HG03064 (cell line): ENCODE measurements around the gene HTR1E.
"Not testable (repeated sequence)": the region's sequence is repeated elsewhere in the genome, so short reads cannot be mapped to it uniquely, and the experiment has no call there.

Experiments used
- ATAC-seq: cut with Tn5 transposase; IDR thresholded peaks from one replicate; pipeline ENCODE4 v1.9.1; 2021; ENCODE audit warnings: low read depth; ENCODE audit not compliant: unreplicated experiment

HTR1E gene, protein sequence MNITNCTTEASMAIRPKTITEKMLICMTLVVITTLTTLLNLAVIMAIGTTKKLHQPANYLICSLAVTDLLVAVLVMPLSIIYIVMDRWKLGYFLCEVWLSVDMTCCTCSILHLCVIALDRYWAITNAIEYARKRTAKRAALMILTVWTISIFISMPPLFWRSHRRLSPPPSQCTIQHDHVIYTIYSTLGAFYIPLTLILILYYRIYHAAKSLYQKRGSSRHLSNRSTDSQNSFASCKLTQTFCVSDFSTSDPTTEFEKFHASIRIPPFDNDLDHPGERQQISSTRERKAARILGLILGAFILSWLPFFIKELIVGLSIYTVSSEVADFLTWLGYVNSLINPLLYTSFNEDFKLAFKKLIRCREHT

DNA sequence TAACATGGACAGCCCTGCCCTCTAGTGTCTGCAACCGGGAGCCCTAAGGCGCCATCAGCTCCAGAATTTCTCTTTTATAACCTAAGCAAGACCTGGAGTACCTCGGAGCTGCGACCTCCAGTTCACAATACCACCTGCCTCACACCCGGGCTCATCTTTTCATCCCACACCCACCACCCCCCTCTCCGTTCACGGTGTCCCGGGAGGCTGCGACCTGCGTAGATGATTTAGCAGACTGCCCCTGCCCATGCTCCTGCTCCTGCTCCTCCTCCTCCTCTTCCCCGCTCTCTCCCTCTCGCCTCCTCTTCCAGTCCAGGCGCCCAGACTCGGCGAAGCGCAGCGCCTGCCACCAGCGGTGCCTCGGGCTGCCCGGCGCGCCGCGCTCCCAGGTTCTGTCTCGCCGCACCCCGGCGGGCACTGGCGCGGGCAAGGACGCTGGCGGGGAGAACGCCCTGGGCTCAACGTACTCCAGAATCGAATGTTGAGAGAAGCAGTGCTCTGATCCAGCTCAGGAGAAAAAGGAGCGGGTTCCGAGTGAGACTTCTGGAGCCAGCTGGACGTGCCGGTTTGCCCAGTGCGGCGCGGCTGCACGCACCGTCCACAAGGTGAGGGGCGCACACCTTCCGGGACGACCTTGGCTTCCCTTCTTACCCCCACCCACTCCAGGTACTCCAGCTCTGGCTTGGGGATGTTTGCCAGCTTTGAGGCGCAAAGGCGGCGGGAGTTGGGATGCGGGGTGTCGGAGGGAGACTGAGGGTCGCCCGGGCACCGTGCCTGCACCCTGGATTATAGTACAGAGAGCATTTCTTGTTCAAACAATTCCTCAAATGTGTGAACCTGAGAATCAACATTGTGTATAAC lies at the start of gene HTR1E:
TSS of gene HTR1E (plus strand) at position 310 of the 861 bp plus-strand sequence. CDS start 77,807 bp downstream, outside the sequence.
- ATAC-seq: no peak

DNA sequence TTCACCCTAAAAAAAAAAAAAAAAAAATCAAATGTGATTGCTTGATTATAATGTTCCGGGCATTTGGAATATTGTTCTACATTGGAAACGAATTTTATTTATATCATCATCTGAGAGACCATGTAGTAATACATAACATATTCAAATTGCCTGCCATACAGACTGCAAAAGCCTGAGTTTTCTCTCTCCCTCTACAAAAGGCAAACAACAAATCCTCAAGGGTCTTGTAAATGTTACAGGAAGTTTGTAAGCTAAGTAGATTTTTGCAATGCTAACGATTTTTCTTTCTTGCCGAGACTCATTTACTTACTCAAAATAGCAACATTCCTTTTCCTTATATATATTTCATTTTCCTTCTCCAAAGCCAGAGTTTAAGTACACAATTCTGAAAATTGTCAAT lies 49.0 kb upstream of the HTR1E start:
- no peak for ATAC-seq

DNA sequence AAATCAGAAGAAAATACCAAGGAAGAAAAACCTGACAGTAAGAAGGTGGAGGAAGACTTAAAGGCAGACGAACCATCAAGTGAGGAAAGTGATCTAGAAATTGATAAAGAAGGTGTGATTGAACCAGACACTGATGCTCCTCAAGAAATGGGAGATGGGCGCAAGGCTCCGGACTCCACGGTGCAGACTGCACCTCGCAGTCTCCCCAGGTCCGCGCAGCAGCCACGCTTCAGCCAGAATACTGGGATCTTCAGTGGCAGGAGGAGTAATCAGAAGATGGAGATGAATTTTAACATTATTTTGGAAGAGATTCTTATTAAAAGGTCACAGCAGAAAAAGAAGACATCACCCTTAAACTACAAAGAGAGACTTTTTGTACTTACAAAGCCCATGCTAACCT lies 40.1 kb upstream of the HTR1E start:
- not testable (repeated sequence) for ATAC-seq

DNA sequence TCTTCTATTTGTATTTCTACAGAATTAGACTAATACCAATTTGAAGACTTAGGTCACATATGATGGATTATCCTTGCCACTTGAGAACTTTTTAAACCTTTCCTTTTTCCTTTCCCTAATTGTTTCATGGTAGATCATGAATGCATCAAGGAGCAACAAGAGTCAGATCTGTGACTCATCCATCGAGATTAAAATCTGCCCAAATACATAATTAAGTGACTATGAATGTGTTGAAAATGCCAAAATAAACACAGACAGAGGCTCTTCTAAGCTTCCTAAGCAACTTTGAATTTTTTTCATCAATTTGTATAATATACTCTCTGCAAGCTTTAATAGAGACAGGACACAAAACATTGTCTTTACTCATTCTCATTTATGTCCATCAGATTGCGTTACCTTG lies 23.5 kb upstream of the HTR1E start:
- ATAC-seq: no peak

DNA sequence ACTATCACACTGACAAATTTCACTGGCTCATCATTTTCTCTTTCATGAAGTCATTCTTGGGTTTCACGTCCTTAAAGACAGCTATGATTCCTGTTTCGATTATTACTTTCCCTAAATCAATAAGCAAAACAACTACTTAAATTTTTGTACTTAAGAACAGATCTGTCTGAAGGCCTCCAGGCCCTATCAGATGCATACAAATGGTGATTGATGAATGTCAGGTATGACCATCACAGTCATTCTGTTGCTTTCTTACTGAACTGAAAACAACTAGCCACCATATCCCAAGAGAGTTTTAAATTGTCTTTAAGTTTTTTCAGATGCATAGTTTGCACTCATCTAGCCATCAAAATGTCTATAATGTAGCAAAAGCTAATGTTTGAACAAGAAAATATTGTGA lies 20.9 kb upstream of the HTR1E start:
- no peak for ATAC-seq

DNA sequence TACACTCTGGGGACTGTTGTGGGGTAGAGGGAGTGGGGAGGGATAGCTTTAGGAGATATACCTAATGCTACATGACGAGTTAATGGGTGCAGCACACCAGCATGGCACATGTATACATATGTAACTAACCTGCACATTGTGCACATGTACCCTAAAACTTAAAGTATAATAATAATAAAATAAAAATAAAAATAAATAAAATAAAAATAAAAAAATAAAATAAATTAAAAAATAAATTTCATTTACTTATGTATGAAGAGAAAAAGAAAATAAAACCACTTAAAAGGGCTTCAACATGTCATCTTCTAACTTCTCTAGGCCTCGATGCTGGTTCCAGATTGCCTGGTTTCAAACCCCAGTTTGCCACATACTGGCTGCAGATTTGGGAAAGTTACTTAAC lies 10.2 kb upstream of the HTR1E start:
- ATAC-seq: not testable (repeated sequence)

DNA sequence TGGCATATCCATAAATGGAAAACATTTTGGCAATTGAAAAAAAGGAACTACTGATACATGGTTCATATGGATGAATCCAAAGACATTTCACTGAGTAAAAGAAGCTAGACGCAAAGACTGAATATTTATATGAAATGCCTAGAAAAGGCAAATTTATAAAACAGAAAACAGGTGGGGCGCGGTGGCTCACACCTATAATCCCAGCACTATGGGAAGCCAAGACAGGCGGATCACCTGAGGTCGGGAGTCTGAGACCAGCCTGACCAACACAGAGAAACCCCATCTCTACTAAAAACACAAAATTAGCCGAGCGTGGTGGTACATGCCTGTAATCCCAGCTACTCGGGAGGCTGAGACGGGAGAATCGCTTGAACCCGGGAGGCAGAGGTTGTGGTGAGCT lies 9.5 kb upstream of the HTR1E start:
- ATAC-seq: not testable (repeated sequence)

DNA sequence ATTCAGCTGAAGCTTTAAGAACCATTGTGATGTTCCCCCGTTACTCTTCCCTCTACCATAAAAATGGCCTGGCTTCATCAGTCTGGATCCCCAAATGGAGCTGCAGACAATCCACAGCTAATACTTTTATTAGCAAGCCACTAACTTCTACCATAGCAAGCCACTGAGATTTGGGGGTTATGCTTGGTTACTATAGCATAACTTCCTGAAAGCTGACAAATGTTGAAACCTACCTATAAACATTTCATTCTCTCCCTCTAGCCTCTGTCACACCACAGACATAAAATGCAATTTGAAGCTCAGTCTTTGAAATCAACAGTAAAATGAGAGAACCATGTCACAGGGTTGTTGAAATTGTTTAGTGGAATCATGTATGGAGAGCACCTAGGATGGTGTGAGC lies 3.0 kb upstream of the HTR1E start:
- ATAC-seq: no peak

DNA sequence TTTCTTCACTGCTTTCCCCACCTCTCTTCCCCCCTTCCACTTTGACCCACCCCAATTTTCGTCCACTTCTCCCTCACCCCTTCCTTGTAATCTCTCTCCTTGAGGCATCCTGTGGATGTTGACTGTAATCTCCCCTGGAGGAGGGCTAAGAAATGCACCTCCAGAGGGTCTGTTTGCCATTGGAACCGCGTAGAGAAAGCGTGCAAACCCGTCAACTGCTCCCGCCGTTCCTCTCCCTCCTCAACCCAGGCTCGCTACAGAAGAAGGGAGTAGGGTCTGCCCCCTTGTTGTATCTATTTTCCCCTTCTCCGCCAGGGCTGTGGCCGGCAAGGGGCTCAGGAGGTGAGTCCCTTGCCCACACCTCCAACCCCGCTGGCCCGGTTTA lies 502 bp upstream of the HTR1E start:
- no peak for ATAC-seq

DNA sequence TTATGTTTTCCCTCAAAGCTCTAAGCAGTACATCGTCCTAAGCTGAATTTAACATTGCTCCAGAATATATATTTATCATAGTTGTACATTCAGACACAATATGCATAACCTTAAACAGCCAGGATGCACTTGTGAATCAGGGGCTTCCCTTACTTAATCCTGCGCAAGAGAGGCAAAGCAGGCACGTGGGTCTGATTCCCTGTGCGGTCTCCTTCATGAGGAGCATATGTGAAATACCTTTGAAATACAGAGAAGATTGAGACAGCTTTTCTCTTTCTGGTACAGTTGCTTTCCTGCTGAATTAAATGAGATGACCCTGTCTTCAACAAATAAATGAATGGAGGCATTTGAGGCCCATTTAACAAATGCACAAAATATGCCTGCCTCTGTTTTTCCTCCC lies 1.5 kb downstream of the HTR1E start:
- ATAC-seq: no peak

DNA sequence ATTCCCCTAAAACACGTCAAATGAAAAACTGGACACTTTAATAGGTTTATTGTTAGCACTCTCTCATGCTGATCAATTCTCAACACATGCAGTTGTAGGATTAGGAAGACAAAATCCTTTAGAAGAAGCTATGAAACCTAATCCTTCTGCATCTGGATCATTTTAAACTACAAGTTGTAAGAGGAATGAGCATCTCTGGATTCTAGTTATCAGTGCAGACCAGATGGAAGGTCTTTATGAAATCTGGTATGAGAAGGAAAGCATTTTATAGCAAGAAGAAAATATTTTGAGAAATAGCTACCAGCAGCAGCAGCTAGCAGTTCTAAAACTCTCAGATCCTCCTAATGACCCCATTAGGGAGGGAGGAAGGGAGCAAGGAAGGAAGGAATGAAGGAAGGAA lies 4.1 kb downstream of the HTR1E start:
- no peak for ATAC-seq

DNA sequence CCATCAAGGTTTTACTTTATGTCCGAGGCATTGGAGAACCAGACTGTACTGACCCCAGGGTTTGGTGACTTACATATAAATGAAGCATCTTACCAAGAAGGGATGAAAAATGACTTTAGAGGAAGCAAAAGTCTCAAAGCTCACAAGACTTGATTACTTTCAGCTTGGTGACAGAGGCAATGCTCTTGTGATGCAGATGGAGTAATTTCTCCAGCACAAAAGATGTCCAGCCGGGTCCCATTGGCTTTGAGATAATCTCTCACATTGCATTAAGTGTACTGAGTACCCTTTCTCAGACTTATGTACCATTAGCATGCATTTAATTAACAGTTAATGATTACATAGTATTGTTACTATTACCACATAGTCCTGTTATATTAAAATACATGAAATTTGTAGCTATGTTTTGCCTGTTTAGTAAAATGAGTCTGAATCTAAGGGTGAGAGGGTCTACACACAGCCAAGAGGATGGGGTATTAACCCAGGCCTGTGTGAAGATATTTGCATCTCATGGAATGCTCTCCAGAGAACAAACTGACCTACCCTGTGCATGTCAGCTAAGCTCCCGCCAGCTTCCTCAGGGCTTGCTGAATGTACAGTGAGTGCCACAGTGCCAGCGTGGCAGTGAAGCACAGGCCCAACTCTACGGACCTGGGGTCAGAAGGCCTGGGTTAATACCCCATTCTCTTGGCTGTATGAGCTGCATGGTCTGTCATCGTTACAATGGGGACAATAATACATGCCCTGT lies 5.6 kb downstream of the HTR1E start:
- no peak for ATAC-seq

DNA sequence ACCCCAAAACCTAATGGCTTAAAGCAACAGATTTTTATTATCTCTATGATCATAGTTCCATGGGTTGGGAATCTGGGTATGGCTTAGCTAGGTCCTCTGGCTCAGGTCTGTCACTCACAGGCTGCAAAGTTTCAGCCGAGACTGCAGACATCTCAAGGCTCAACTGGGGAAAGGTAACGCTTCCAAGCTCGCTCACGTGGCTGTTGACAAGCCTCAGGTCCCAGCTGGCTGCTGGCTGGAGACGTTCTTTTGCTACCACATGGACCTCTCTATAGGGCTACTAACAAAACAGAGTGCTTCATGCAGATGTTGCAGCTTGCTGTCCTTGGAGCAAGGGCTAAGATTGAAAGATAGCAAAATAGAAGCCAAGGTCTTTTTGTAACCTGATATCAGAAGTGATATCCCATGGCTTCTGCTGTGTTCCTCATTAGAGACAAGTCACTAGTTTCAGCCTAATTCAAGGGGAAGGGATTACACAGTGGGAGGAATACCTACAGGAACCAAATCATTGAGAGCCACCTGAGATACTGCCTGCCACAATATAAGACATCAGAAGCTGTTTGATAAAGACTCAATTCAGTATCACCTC lies 6.6 kb downstream of the HTR1E start:
- no peak for ATAC-seq

DNA sequence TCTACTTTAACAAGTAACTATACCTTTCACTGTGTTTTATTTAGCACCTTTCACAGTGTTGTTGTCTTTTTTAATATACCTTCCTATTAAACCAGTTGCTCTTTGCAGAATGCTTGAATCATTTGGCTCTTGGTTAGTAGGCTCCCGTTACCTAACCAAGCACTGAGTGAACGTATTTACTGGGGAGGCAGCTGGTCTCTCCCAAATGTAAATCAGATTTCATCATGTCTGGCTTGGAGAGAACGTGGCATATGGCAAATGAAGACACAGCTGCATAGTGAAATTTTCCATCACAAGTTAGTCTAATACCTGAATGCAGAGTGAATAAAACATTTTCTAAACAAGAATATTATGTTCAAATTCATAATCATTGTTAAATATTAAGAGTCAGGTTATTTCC lies 12.4 kb downstream of the HTR1E start:
- no peak for ATAC-seq

DNA sequence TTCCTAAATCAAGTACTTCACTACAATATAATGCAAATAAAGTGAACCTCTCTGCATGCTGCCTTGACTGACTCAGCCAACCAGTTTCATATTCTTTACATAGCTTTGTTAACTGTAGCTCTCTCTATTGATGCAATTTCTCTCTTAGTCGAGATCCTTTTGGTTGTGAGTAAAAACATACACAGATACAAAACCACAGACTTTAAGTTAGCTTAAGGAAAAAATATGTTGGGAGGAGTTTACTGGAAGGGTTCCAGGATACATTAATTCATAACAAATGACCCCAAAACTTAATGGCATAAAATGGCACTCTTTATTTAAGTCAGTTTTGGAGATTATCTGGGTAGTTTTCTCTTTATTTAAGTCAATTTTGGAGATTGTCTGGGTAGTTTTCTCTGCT lies 15.7 kb downstream of the HTR1E start:
- no peak for ATAC-seq

DNA sequence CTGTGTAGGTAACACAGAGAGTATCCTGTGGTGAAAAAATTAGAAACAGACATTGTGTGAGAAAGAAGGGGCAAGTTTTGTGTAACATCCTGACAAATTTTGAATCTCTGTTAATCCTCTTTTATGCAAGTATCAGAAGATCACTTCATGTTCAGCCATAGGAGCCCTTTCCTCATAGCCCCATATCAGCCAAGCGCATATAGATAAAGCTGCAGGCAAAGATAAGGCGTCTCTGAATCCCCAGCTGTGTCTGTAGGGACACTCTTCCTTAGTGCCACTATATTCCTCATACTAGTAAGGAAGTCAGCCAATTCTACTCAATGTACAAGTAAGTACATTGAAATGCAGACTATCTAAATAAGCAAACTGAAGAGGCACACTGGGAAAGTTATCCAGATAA lies 22.3 kb downstream of the HTR1E start:
- ATAC-seq: no peak

DNA sequence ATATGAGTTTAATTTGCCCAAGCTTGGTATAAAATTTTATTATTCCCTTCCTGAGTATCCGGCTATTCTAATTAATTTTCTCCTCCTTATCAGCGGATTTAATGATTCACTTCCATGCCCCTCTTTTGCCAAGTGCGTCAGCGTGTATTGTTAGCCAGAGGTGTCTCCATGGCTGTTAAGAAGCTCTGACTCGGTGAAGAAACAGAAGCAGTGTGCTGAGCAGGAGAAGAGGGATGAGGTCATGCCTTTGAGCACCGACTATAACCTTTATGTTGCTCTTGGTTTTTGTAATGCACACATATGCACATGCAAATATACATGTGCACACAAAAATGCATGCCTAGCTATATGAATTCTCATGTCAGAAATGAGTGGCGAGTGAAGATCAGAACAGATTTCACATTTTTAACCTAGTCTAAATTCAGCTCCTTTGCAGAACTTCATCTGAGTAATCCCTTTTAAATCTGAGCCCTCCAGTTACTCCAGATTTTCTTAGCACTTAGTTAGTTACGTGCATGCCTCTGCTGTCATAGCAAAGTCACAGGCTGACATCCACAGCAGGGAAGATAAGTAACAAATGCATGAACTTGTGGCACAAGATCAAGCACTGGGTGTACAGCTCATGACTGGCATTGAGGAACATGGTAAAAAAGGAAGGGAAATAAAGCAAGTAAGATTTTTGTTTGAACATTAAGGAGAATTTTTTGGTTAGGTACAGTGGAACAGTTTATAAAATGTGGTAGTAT lies 24.3 kb downstream of the HTR1E start:
- ATAC-seq: no peak

DNA sequence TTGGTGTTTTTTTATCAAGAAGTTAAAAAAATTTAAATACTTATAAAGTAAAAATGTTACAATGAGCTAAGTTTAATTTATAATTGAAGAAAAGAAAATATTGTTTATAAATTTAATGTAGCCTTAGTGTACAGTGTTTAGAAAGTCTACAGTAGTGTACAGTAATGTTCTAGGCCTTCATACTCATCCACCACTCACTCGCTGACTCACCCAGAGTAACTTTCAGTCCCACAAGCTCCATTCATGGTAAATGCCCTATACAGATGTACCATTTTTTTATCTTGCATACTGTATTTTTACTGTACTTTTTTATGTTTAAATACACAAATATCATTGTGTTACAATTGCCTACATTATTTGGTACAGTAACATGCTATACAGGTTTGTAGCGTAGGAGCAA lies 26.0 kb downstream of the HTR1E start:
- no peak for ATAC-seq

DNA sequence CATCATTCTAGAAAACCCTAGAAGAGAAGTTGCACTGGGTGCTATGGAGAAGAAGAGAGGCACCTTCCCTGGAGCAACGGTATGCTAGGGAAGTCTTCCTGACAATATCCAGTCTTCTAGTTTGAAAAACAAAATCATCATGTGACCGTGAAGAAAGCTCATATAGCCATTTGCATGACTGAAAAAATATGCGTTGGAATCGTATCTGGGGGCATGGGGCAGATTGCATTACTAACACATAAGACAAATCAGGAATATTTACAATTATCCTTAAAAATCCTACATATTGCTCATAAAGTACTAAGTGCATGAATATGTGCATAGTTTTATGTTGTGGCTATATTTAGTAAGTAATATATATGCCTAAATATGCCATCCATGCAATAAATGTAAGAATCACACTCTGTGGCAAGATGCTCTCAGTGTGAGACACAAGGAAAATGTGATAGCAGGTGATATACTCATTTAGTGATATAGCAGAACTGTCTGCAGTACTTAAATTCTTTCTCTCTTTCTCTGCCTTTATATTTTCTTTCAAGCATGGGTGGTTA lies 26.8 kb downstream of the HTR1E start:
- no peak for ATAC-seq

DNA sequence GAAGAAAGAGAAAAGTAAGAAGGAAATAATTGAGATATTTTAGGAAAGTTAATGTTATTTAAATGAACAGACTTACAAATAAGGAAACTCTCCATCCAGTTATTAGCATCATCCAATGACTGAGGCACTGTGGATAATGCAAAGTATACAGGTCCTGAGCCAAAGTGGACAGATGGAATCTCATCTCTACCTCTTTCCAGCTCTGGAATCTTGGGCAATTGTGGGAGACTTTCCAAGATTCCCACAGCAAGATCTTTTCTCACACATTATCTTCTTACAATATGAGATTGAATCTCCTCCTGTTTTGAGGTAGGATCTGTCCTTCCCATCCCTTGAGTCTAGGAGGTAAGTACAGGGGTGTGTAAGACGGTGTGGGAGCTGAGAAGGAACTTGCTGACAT lies 28.9 kb downstream of the HTR1E start:
- no peak for ATAC-seq
